ENCODE data around the gene CPA5. TPM values are rescaled to one million over a fixed set of nuclear protein-coding genes. Genes with fewer than 3 reads are reported as not detected.

Gene CPA5
- total RNA-seq, 1 donor from 2014 or later: not detected

DNA sequence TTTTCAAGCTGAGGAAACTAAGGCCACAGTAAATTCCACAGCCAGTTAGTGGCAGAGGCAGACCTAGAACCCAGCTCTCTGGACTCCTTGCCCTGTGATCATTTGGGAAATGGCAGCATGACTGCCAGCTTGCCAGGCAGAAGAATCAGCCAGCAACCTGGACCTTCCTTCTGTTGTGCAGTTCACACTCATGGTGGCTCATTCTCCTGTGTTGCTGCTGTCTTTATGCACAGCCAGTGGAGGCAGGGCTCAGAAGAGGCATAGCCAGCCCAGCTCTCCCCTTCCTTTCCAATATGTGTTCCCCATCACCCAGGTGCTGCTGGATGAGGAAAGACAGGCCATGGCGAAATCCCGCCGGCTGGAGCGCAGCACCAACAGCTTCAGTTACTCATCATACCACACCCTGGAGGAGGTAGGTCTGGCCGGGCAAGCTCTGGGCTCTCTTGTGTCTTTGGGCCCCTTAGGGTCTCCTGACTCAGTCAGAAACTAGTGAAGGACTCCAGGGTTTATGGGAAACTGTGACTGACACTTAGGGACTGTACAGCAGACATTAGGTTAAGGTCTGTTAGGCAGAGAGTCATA is 14.8 kb downstream of the CPA5 start:
- no peak for FAIRE-seq

GRCh38 chr7:130360518-130360917 is 15.9 kb downstream of the CPA5 start:
- no peak for DNase-seq (ENCODE audit: low read depth)
- no peak for FAIRE-seq
- no peak overlapping the region for H3K4me3 ChIP-seq (ENCODE audit: low read depth, low read length)

More for the DNA sequence above, 14.8 kb downstream of the CPA5 start:
- Histone ChIP-seq H3K4me3 (ENCODE audit: low read depth, low read length) (no peak overlapping the region), H3K36me3 (ENCODE audit: control insufficient read depth, insufficient read depth, low read length) (no peaks in the 10 kb centered on the region), H3K27me3 (ENCODE audit: control insufficient read depth, insufficient read depth, low read length) (no peaks in the 10 kb centered on the region)
- TF ChIP-seq, protein P1, sequence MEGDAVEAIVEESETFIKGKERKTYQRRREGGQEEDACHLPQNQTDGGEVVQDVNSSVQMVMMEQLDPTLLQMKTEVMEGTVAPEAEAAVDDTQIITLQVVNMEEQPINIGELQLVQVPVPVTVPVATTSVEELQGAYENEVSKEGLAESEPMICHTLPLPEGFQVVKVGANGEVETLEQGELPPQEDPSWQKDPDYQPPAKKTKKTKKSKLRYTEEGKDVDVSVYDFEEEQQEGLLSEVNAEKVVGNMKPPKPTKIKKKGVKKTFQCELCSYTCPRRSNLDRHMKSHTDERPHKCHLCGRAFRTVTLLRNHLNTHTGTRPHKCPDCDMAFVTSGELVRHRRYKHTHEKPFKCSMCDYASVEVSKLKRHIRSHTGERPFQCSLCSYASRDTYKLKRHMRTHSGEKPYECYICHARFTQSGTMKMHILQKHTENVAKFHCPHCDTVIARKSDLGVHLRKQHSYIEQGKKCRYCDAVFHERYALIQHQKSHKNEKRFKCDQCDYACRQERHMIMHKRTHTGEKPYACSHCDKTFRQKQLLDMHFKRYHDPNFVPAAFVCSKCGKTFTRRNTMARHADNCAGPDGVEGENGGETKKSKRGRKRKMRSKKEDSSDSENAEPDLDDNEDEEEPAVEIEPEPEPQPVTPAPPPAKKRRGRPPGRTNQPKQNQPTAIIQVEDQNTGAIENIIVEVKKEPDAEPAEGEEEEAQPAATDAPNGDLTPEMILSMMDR (IDR thresholded peaks at IDR 0.05; ENCODE audit: insufficient read depth, low read length, severe bottlenecking): no peak
- peak; percentile 89 for DNase-seq (ENCODE audit: low read depth)

DNA sequence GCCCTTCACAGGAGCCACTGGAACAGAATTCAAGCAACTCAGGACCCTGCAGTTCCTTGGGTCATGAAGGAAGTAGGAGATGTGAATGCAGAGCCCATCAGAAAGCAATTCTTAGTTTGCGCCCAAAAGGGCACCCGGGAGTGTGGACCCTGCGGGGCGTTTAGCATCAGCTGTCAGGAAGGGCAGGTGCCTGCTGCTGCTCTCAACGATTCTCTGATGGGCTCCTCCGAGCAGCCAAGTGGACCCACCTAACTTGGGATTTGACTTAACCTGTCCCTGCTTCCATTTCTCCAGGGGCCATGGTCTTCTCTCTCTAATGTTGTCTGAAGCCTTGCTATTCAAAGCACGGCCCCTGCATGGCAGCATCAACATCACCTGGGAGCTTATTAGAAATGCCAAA is 17.1 kb downstream of the CPA5 start:
- FAIRE-seq: no peak
- DNase-seq (ENCODE audit: low read depth): no peak
- H3K36me3 ChIP-seq (ENCODE audit: control insufficient read depth, insufficient read depth, low read length): no peaks in the 10 kb centered on the region
- no peak overlapping the region for H3K4me3 ChIP-seq (ENCODE audit: low read depth, low read length)
- no peaks in the 10 kb centered on the region for H3K27me3 ChIP-seq (ENCODE audit: control insufficient read depth, insufficient read depth, low read length)
- TF ChIP-seq, protein P1 (IDR thresholded peaks at IDR 0.05; ENCODE audit: insufficient read depth, low read length, severe bottlenecking): no peak

More at GRCh38 chr7:130360518-130360917, 15.9 kb downstream of the CPA5 start:
- Histone ChIP-seq H3K27me3 (ENCODE audit: control insufficient read depth, insufficient read depth, low read length) (no peaks in the 10 kb centered on the region), H3K36me3 (ENCODE audit: control insufficient read depth, insufficient read depth, low read length) (no peaks in the 10 kb centered on the region)
- TF ChIP-seq, protein P1 (IDR thresholded peaks at IDR 0.05; ENCODE audit: insufficient read depth, low read length, severe bottlenecking): no peak

DNA sequence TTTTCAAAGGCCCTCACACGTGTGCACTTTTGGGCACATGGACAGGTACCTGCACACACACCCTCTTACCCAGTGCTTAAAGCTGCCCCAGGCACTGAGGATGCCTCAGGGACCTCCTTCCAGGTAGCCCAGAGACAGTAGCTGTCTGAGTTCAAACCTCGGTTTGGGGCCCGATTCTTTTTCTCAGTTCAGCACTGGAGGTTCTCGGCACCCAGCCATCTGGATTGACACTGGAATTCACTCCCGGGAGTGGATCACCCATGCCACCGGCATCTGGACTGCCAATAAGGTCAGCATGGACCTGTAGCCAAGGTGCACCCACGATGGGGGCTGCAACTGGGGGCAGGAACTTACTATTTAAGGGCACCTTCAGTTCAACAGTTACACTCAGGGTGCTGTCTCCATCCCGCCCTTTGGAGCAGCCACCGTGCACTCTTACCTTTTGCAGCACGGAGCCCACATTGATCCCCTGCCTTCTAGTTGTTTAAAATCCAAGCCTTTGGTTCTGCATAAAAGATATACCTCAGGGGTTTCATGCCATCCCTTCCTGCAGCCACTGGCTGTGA is 17.7 kb downstream of the CPA5 start:
- no peak for DNase-seq (ENCODE audit: low read depth)
- no peak for FAIRE-seq
- H3K27me3 ChIP-seq (ENCODE audit: control insufficient read depth, insufficient read depth, low read length): no peaks in the 10 kb centered on the region
- H3K4me3 ChIP-seq (ENCODE audit: low read depth, low read length): no peak overlapping the region
- H3K36me3 ChIP-seq (ENCODE audit: control insufficient read depth, insufficient read depth, low read length): no peaks in the 10 kb centered on the region
- TF ChIP-seq, protein P1 (IDR thresholded peaks at IDR 0.05; ENCODE audit: insufficient read depth, low read length, severe bottlenecking): no peak

GRCh38 chr7:130363026-130363847 is 18.6 kb downstream of the CPA5 start:
- DNase-seq (ENCODE audit: low read depth): peak; percentile 99
- Histone ChIP-seq H3K4me3 (ENCODE audit: low read depth, low read length) (no peak overlapping the region), H3K27me3 (ENCODE audit: control insufficient read depth, insufficient read depth, low read length) (no peaks in the 10 kb centered on the region), H3K36me3 (ENCODE audit: control insufficient read depth, insufficient read depth, low read length) (no peaks in the 10 kb centered on the region)
- FAIRE-seq: peak; percentile 95
- TF ChIP-seq, protein P1 (IDR thresholded peaks at IDR 0.05; ENCODE audit: insufficient read depth, low read length, severe bottlenecking): no peak

All from bronchial epithelial cell (primary cell).